GM12878 (cell line): ENCODE results near the gene GMPPA. TPM values are rescaled to one million over a fixed set of nuclear protein-coding genes. Genes with fewer than 3 reads are reported as not detected.

Experiments
- ATAC-seq: fragments of 200-7000 bp; cut with Tn5 transposase; 3 replicates; pipeline ENCODE4 v1.9.1; 2020; ENCODE audit warnings: mild to moderate bottlenecking, moderate library complexity
- BruUV-seq: library from RNA; stranded (reverse); fragments of 400-500 nt; replicated peaks from 2 replicates; lab custom pipeline; 2021; lab: Mats Ljungman, UMichigan
- CTCF ChIA-PET: fragments of 300-600 bp; sonication (Branson Sonifier 250); formaldehyde crosslinking; extraction: SDS; loops from one replicate; lab custom pipeline; 2021; ENCODE audit warnings: inconsistent platforms; lab: Yijun Ruan, JAX
- POLR2A ChIA-PET: fragments of 350-600 bp; formaldehyde crosslinking; extraction: SDS; loops from one replicate; lab custom pipeline; 2021; ENCODE audit warnings: inconsistent platforms; lab: Charles Lee
- RAD21 ChIA-PET: fragments of 300-600 bp; sonication (Branson Sonifier 250); formaldehyde crosslinking; loops from one replicate; lab custom pipeline; 2023; ENCODE audit warnings: antibody characterized with exemption; ENCODE audit not compliant: unreplicated experiment; lab: Charles Lee
- SMC1A ChIA-PET: fragments of 300-600 bp; sonication (Branson Sonifier 250); formaldehyde crosslinking; loops from one replicate; lab custom pipeline; 2023; ENCODE audit not compliant: unreplicated experiment, uncharacterized antibody; lab: Charles Lee
- DNase-seq: peaks from one replicate; pipeline ENCODE4 v3.0.0-alpha.2; 2011; ENCODE audit warnings: low read depth, low spot score
- FAIRE-seq: peaks from 3 replicates; lab custom pipeline; 2011; peaks lifted over from hg19 to GRCh38; lab: Jason Lieb, UNC
- H2AFZ ChIP-seq: 2 replicates; pipeline ENCODE4 v1.6.0; 2011; ENCODE audit warnings: low read depth, low read length, control low read depth; ENCODE audit not compliant: control insufficient read depth
- H3K27ac ChIP-seq: 2 replicates; pipeline ENCODE4 v1.5.1; 2011; ENCODE audit warnings: control low read depth; ENCODE audit not compliant: control insufficient read depth, insufficient read depth
- H3K27me3 ChIP-seq, 2 experiments: replicated peaks in 1 of 2; 2 replicates each; pipeline versions ENCODE4 v1.6.0 to v1.6.1; 2011; ENCODE audit warnings: low read length in 1 of 2; ENCODE audit not compliant: control insufficient read depth in 2 of 2, insufficient read depth in 2 of 2
- H3K36me3 ChIP-seq, 2 experiments: 2 replicates each; pipeline ENCODE4 v1.5.1; 2011; ENCODE audit warnings: low read length in 1 of 2; ENCODE audit not compliant: control insufficient read depth in 2 of 2, insufficient read depth in 2 of 2
- H3K4me1 ChIP-seq: 2 replicates; pipeline ENCODE4 v1.6.1; 2011; ENCODE audit warnings: mild to moderate bottlenecking, low read length, moderate library complexity, mixed read lengths; ENCODE audit not compliant: control insufficient read depth, insufficient read depth
- H3K4me2 ChIP-seq: 2 replicates; pipeline ENCODE4 v1.6.0; 2011; ENCODE audit warnings: control low read depth; ENCODE audit not compliant: control insufficient read depth, insufficient read depth
- H3K4me3 ChIP-seq: fragments of 200-600 bp; sonication (generic); 2 replicates; pipeline ENCODE4 v1.5.1; 2016
- H3K79me2 ChIP-seq: 2 replicates; pipeline ENCODE4 v1.6.0; 2011; ENCODE audit warnings: low read length; ENCODE audit not compliant: control insufficient read depth, insufficient read depth
- H3K9ac ChIP-seq: 2 replicates; pipeline ENCODE4 v1.8.0; 2011; ENCODE audit warnings: low read length, control low read depth, mixed read lengths; ENCODE audit not compliant: control insufficient read depth, insufficient read depth
- H3K9me3 ChIP-seq: replicated peaks from 3 replicates; pipeline ENCODE4 v1.5.1; 2011; ENCODE audit warnings: mild to moderate bottlenecking, low read length; ENCODE audit not compliant: control insufficient read depth, insufficient read depth
- H4K20me1 ChIP-seq: 2 replicates; pipeline ENCODE4 v1.6.0; 2011; ENCODE audit not compliant: control insufficient read depth, insufficient read depth
- BMI1 ChIP-seq: fragments of 450-650 bp; IDR thresholded peaks from 2 replicates; pipeline ENCODE4 v1.6.1; 2016; ENCODE audit warnings: mild to moderate bottlenecking, moderate library complexity, borderline replicate concordance
- BRCA1 ChIP-seq: IDR thresholded peaks from 2 replicates; pipeline ENCODE4 v1.6.1; 2011; ENCODE audit warnings: low read depth, low read length, improper control_type of control experiment
- JUND ChIP-seq: IDR thresholded peaks from 2 replicates; pipeline ENCODE4 v1.6.1; 2012; ENCODE audit warnings: low read depth, mild to moderate bottlenecking, low read length, improper control_type of control experiment, moderate library complexity
- MAX ChIP-seq: IDR thresholded peaks from 2 replicates; pipeline ENCODE4 v1.6.1; 2012; ENCODE audit warnings: low read depth, low read length, improper control_type of control experiment
- MLLT1 ChIP-seq: fragments of 450-650 bp; IDR thresholded peaks from 2 replicates; pipeline ENCODE4 v1.6.1; 2016; ENCODE audit warnings: mild to moderate bottlenecking
- POU2F2 ChIP-seq: IDR thresholded peaks from 3 replicates; pipeline ENCODE4 v1.6.1; 2011; ENCODE audit warnings: low read depth, mild to moderate bottlenecking, low read length, borderline replicate concordance
- RELA ChIP-seq: fragments of 450-650 bp; IDR thresholded peaks from 2 replicates; pipeline ENCODE4 v1.8.0; 2014; ENCODE audit warnings: borderline replicate concordance; ENCODE audit not compliant: partially characterized antibody
- RELB ChIP-seq: fragments of 450-650 bp; IDR thresholded peaks from 2 replicates; pipeline ENCODE4 v1.6.1; 2017; ENCODE audit warnings: low read depth, mild to moderate bottlenecking, moderate library complexity
- WGBS: methylation state at CpG from one replicate; pipeline ENCODE4 v1.1.6; 2016; ENCODE audit warnings: low lambda C conversion rate; ENCODE audit not compliant: insufficient replicate concordance, insufficient coverage; ENCODE audit errors: missing lambda C conversion rate; 5-methylcytosine and 5-hydroxymethylcytosine counted together
- in situ Hi-C: fragments of 300-500 bp; cut with MboI; formaldehyde crosslinking; loops from 9 replicates; pipeline ENCODE4 v1.14.3; 2018; ENCODE audit warnings: mixed read lengths
- intact Hi-C: fragments of 100-400 bp; cut with micrococcal nuclease; formaldehyde crosslinking; loops from one replicate; pipeline ENCODE4 v1.14.2; 2022; ENCODE audit not compliant: unreplicated experiment
- polyA plus RNA-seq, 11 experiments: library from polyadenylated mRNA; depleted of rRNA in 4 of 11; unstranded in 6 of 11; stranded (reverse) in 5 of 11; fragments of >200 nt; fragmentation: Nextera tagmentation in 4 of 11; fragmentation: Illumina TruSeq in 1 of 11; extraction: Ambion mirVana in 4 of 11; extraction: Trizol in 1 of 11; gene quantifications; 1 replicate in 1 of 11; 2 replicates in 10 of 11; pipeline versions ENCODE4 v1.2.1 to v1.2.3, GENCODE V29; 2011 to 2016; ENCODE audit warnings: inconsistent platforms in 2 of 11, missing spikeins in 2 of 11, low read depth in 1 of 11
- total RNA-seq, 4 experiments: library from RNA; depleted of rRNA in 3 of 4; stranded (reverse); fragments of >200 nt in 3 of 4; fragmentation: Illumina TruSeq in 1 of 4; extraction: Trizol in 1 of 4; gene quantifications; 2 replicates each; pipeline versions ENCODE4 v1.2.1 to v1.2.3, GENCODE V29; 2013 to 2021

GMPPA gene
- total and polyA plus RNA-seq, 10 of the 15 experiments (the other 5 are each of a cell fraction or from before 2014, with no cell fraction given): 1.9 to 83.2 (median 45.0) TPM

- intact Hi-C loops: no loop called here
Measured at GRCh38 chr2:219480004-219480403, 18.7 kb upstream of the GMPPA start.

More at GRCh38 chr2:219480004-219480403, 18.7 kb upstream of the GMPPA start:
- no peak for TF ChIP-seq MAX
- no peak for TF ChIP-seq JUND
- TF ChIP-seq MLLT1: no peak
- no peak for TF ChIP-seq RELB
- no peak for TF ChIP-seq BRCA1
- no peak for TF ChIP-seq POU2F2
- TF ChIP-seq RELA: no peak
- TF ChIP-seq BMI1: no peak
- no peak overlapping the region for H3K27ac ChIP-seq
- ChIA-PET CTCF (no interaction called here), POLR2A (no interaction called here), SMC1A (no interaction called here), RAD21 (no interaction called here)
- H3K27me3 ChIP-seq: peaks cover 2 to 5% of the 10 kb centered on the region in 2 experiments; a peak in 3 of 4 replicates
- in situ Hi-C loops: no loop called here
- no peak for ATAC-seq
- no peak overlapping the region for H2AFZ ChIP-seq
- BruUV-seq: no TSS peak
- no peaks in the 10 kb centered on the region for H3K36me3 ChIP-seq
- no peak for FAIRE-seq
- H3K9me3 ChIP-seq: no peaks in the 10 kb centered on the region
- H4K20me1 ChIP-seq: no peaks in the 10 kb centered on the region
- 38% methylated on average over 8 of the region's 8 CpGs for WGBS
- no peak overlapping the region for H3K4me3 ChIP-seq
- H3K9ac ChIP-seq: no peak overlapping the region
- H3K4me2 ChIP-seq: no peak overlapping the region
- H3K4me1 ChIP-seq: no peaks in the 10 kb centered on the region
- no peak for DNase-seq
- no peaks in the 10 kb centered on the region for H3K79me2 ChIP-seq
